ENCODE measurements around the gene FKBP3. TPM values are rescaled to one million over a fixed set of nuclear protein-coding genes. Genes with fewer than 3 reads are reported as not detected.

FKBP3 gene
- total and polyA plus RNA-seq, 2 of the 4 experiments (the other 2 are of a cell fraction) = 8.6 to 45.3 TPM

DNA sequence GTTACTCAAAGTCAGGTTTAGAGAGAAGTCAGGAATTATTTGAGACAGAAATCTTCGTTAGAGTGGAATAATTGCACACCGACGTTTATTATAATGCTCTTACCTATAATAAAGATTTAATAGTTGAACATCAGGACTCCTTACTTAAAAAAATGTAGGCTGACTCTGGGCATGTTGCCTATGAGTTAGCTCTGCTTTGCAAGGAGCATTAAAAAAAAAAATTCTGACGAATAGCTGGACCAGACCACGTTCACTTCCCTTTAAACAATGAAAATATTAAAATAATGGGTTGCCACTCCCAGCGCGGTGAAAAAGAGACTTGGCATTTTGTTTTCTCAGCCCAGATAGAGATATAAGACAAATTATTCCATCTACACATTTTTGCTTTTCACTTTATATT, 875 bp upstream of the FKBP3 start:
- ATAC-seq (ENCODE audit: low read depth) = no peak
- Histone ChIP-seq H2BK120ac (ENCODE audit: low read depth, low read length) (no peak overlapping the region), H3K4me2 (ENCODE audit: low read depth, low read length) (peak overlapping the region; percentile 80), H2AFZ (replicated peaks; ENCODE audit: low read length, poor library complexity) (no peak overlapping the region), H4K20me1 (ENCODE audit: insufficient read depth, low read length) (no peaks in the 10 kb centered on the region), H3K4me3 (ENCODE audit: insufficient read depth, low read depth, low read length) (peak overlapping the region; percentile 82), H3K27ac (ENCODE audit: insufficient read depth, low read length) (peak overlapping the region; percentile 6; the same call in 1 of the 2 replicates), H3K4me1 (ENCODE audit: control insufficient read depth, insufficient read depth, low read length) (no peaks in the 10 kb centered on the region), H2AK9ac (replicated peaks; ENCODE audit: low read depth, low read length, poor library complexity) (no peak overlapping the region), H3K14ac (replicated peaks; ENCODE audit: low read depth, low read length) (0 out of 2 replicates have a peak overlapping the region, but pooled peaks have one; percentile 64), H4K91ac (ENCODE audit: insufficient read depth, low read depth, low read length) (peak overlapping the region; percentile 28; the same call in 1 of the 2 replicates), H2BK15ac (ENCODE audit: low read depth, low read length) (no peak overlapping the region), H3K18ac (ENCODE audit: low read depth, low read length) (peak overlapping the region; percentile 22; the same call in 1 of the 2 replicates), H3K9me3 (ENCODE audit: control insufficient read depth, insufficient read depth, low read length) (no peaks in the 10 kb centered on the region), H2AK5ac (ENCODE audit: low read depth, low read length) (no peak overlapping the region), H3K23ac (ENCODE audit: low read depth, low read length) (peak overlapping the region; percentile 30; the same call in 1 of the 2 replicates), H3K9me1 (ENCODE audit: insufficient read depth, low read length) (no peaks in the 10 kb centered on the region), H3K56ac (ENCODE audit: extremely low read depth, insufficient read depth, low read length) (peak overlapping the region; percentile 79; the same call in 1 of the 2 replicates), H3K27me3 (ENCODE audit: control insufficient read depth, insufficient read depth, low read length) (no peaks in the 10 kb centered on the region), H4K8ac (ENCODE audit: low read depth in 2 of 2, low read length in 2 of 2) (peak overlapping the region; percentile 53 to 88), H3K9ac (ENCODE audit: low read depth, low read length) (peak overlapping the region; percentile 83; the same call in 1 of the 2 replicates), H4K5ac (ENCODE audit: low read depth, low read length) (peak overlapping the region; percentile 13; the same call in 1 of the 2 replicates), H2BK5ac (ENCODE audit: low read depth, low read length, poor library complexity, severe bottlenecking) (peak overlapping the region; percentile 86), H3K79me1 (ENCODE audit: low read depth in 1 of 2, low read length in 2 of 2) (peaks cover 8 to 28% of the 10 kb centered on the region in 2 experiments; a peak in 3 of 4 replicates), H2BK20ac (ENCODE audit: low read depth, low read length) (no peak overlapping the region), H3K36me3 (ENCODE audit: control insufficient read depth, insufficient read depth, low read length) (no peaks in the 10 kb centered on the region), H3K4ac (ENCODE audit: low read depth, low read length) (peak overlapping the region; percentile 22; the same call in 1 of the 2 replicates)
- in situ Hi-C loops (cut with MboI; ENCODE audit: low sequenced_read_pairs) = loop anchor here (10.0 kb wide), 1 partner anchor 170 kb away; the partner anchor contains the start of genes KLHL28 and TOGARAM1
- DNase-seq = peak; percentile 43
- WGBS, 2 experiments (ENCODE audit: extremely low coverage in 2 of 2, insufficient read length in 1 of 2) = no CpG with 5 or more reads among the region's 7 CpGs
- ChIA-PET CTCF (no interaction called here), POLR2A (ENCODE audit: unreplicated experiment) (no interaction called here)
- TF ChIP-seq NFE2L2 (IDR thresholded peaks at IDR 0.05; ENCODE audit: low read depth, low read length) (no peak), MXI1 (IDR thresholded peaks at IDR 0.05; ENCODE audit: borderline replicate concordance, low read depth, low read length) (no peak), ELK1 (IDR thresholded peaks at IDR 0.05; ENCODE audit: borderline replicate concordance, low read depth, low read length) (no peak), POLR2A (IDR thresholded peaks at IDR 0.05; ENCODE audit: low read depth, low read length) (no peak), CTCF (conservative IDR thresholded peaks at IDR 0.05; ENCODE audit: low read depth, low read length) (no peak), CHD1 (IDR thresholded peaks at IDR 0.05; ENCODE audit: low read depth, low read length) (no peak), FOS (IDR thresholded peaks at IDR 0.05; ENCODE audit: low read depth, low read length) (no peak), BHLHE40 (IDR thresholded peaks at IDR 0.05; ENCODE audit: low read depth, low read length) (no peak), RAD21 (IDR thresholded peaks at IDR 0.05; ENCODE audit: low read length) (no peak), SMC3 (IDR thresholded peaks at IDR 0.05; ENCODE audit: low read depth, low read length) (no peak)
- TF ChIP-seq, protein P1, sequence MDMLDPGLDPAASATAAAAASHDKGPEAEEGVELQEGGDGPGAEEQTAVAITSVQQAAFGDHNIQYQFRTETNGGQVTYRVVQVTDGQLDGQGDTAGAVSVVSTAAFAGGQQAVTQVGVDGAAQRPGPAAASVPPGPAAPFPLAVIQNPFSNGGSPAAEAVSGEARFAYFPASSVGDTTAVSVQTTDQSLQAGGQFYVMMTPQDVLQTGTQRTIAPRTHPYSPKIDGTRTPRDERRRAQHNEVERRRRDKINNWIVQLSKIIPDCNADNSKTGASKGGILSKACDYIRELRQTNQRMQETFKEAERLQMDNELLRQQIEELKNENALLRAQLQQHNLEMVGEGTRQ (IDR thresholded peaks at IDR 0.05; ENCODE audit: low read depth, low read length) = no peak
- no TSS peak for BruUV-seq (replicated peaks)
- intact Hi-C loops (cut with micrococcal nuclease) = loop anchor here (1.0 to 5.0 kb wide), 3 partner anchors 134 to 218 kb away; partner anchors contain the start of gene KLHL28
- dilution Hi-C loops (cut with HindIII; ENCODE audit: low sequenced_read_pairs, unreplicated experiment) = no loop called here
